IMR-90 (cell line): Measurements from ENCODE around the gene ENO3. TPM values are rescaled to one million over a fixed set of nuclear protein-coding genes. Genes with fewer than 3 reads are reported as not detected.

ENCODE experiments used
- ATAC-seq: fragments of 200-7000 bp; cut with Tn5 transposase; 2 replicates; pipeline ENCODE4 v1.9.1; 2020; ENCODE audit warnings: low read depth, mild to moderate bottlenecking, moderate library complexity
- BruUV-seq: library from RNA; stranded (reverse); fragments of 400-500 nt; replicated peaks from 2 replicates; lab custom pipeline; 2021; lab: Mats Ljungman, UMichigan
- CTCF ChIA-PET: fragments of 300-600 bp; formaldehyde crosslinking; extraction: SDS; loops from one replicate; lab custom pipeline; 2021; ENCODE audit warnings: antibody characterized with exemption; lab: Yijun Ruan, JAX
- POLR2A ChIA-PET: fragments of 300-600 bp; sonication (Branson Sonifier 250); formaldehyde crosslinking; loops from one replicate; lab custom pipeline; 2022; ENCODE audit warnings: antibody characterized with exemption; ENCODE audit not compliant: unreplicated experiment; lab: Charles Lee
- DNase-seq: peaks from one replicate; pipeline ENCODE4 v3.0.0; 2013
- H2AFZ ChIP-seq: replicated peaks from 2 replicates; pipeline ENCODE3; 2013; ENCODE audit warnings: low read length, mild to moderate bottlenecking; ENCODE audit not compliant: poor library complexity
- H2AK5ac ChIP-seq: 2 replicates; pipeline ENCODE4 v1.6.1; 2013; ENCODE audit warnings: low read depth, low read length, inconsistent platforms
- H2AK9ac ChIP-seq: replicated peaks from 2 replicates; pipeline ENCODE3; 2013; ENCODE audit warnings: mild to moderate bottlenecking, low read depth, low read length, moderate library complexity; ENCODE audit not compliant: poor library complexity
- H2BK120ac ChIP-seq: 2 replicates; pipeline ENCODE4 v1.6.1; 2013; ENCODE audit warnings: low read depth, low read length, inconsistent platforms
- H2BK15ac ChIP-seq: 3 replicates; pipeline ENCODE4 v1.6.1; 2013; ENCODE audit warnings: low read depth, low read length, inconsistent platforms
- H2BK20ac ChIP-seq: 2 replicates; pipeline ENCODE4 v1.6.1; 2013; ENCODE audit warnings: low read depth, mild to moderate bottlenecking, inconsistent platforms, low read length, moderate library complexity
- H2BK5ac ChIP-seq: 2 replicates; pipeline ENCODE4 v1.6.1; 2013; ENCODE audit warnings: mild to moderate bottlenecking, low read depth, low read length, inconsistent platforms; ENCODE audit not compliant: poor library complexity, severe bottlenecking
- H3K14ac ChIP-seq: replicated peaks from 2 replicates; pipeline ENCODE4 v1.6.1; 2013; ENCODE audit warnings: low read depth, low read length, inconsistent platforms
- H3K18ac ChIP-seq: 2 replicates; pipeline ENCODE4 v1.6.1; 2013; ENCODE audit warnings: low read depth, low read length, control low read depth
- H3K23ac ChIP-seq: 2 replicates; pipeline ENCODE4 v1.6.1; 2013; ENCODE audit warnings: low read depth, low read length, inconsistent platforms
- H3K27ac ChIP-seq: 2 replicates; pipeline ENCODE4 v1.5.1; 2013; ENCODE audit warnings: mild to moderate bottlenecking, control low read depth, low read length; ENCODE audit not compliant: insufficient read depth
- H3K27me3 ChIP-seq: 2 replicates; pipeline ENCODE4 v1.6.1; 2013; ENCODE audit warnings: low read length; ENCODE audit not compliant: control insufficient read depth, insufficient read depth
- H3K36me3 ChIP-seq: 2 replicates; pipeline ENCODE4 v1.6.1; 2013; ENCODE audit warnings: low read length, mixed read lengths; ENCODE audit not compliant: control insufficient read depth, insufficient read depth
- H3K4ac ChIP-seq: 2 replicates; pipeline ENCODE4 v1.6.1; 2013; ENCODE audit warnings: low read depth, low read length, inconsistent platforms
- H3K4me1 ChIP-seq: 2 replicates; pipeline ENCODE4 v1.6.1; 2013; ENCODE audit warnings: low read length, mixed read lengths; ENCODE audit not compliant: control insufficient read depth, insufficient read depth
- H3K4me2 ChIP-seq: 2 replicates; pipeline ENCODE4 v1.6.1; 2013; ENCODE audit warnings: low read depth, mild to moderate bottlenecking, control low read depth, low read length, moderate library complexity
- H3K4me3 ChIP-seq: 2 replicates; pipeline ENCODE4 v1.5.1; 2013; ENCODE audit warnings: low read depth, mild to moderate bottlenecking, control low read depth, low read length, moderate library complexity; ENCODE audit not compliant: insufficient read depth
- H3K56ac ChIP-seq: 2 replicates; pipeline ENCODE4 v1.6.1; 2013; ENCODE audit warnings: low read length, inconsistent platforms; ENCODE audit not compliant: insufficient read depth; ENCODE audit errors: extremely low read depth
- H3K79me1 ChIP-seq, 2 experiments: 2 replicates each; pipeline ENCODE4 v1.6.1; 2013; ENCODE audit warnings: low read length in 2 of 2, inconsistent platforms in 1 of 2, low read depth in 1 of 2
- H3K9ac ChIP-seq: 2 replicates; pipeline ENCODE4 v1.6.1; 2013; ENCODE audit warnings: low read depth, low read length, control low read depth
- H3K9me1 ChIP-seq: 2 replicates; pipeline ENCODE4 v1.6.1; 2013; ENCODE audit warnings: low read length, inconsistent platforms; ENCODE audit not compliant: insufficient read depth
- H3K9me3 ChIP-seq: 2 replicates; pipeline ENCODE4 v1.6.1; 2013; ENCODE audit warnings: low read length; ENCODE audit not compliant: control insufficient read depth, insufficient read depth
- H4K20me1 ChIP-seq: 2 replicates; pipeline ENCODE4 v1.6.1; 2013; ENCODE audit warnings: low read length, inconsistent platforms; ENCODE audit not compliant: insufficient read depth
- H4K5ac ChIP-seq: 2 replicates; pipeline ENCODE4 v1.6.1; 2013; ENCODE audit warnings: mild to moderate bottlenecking, low read depth, low read length, control low read depth
- H4K8ac ChIP-seq, 2 experiments: 2 replicates each; pipeline ENCODE4 v1.6.1; 2013; ENCODE audit warnings: low read depth in 2 of 2, low read length in 2 of 2, control low read depth in 1 of 2, inconsistent platforms in 1 of 2
- H4K91ac ChIP-seq: 2 replicates; pipeline ENCODE4 v1.6.1; 2013; ENCODE audit warnings: low read depth, low read length, inconsistent platforms; ENCODE audit not compliant: insufficient read depth
- BHLHE40 ChIP-seq: fragments of 150-350 bp; IDR thresholded peaks from 2 replicates; pipeline ENCODE4 v1.6.1; 2016; ENCODE audit warnings: mild to moderate bottlenecking, low read depth, low read length
- CEBPB ChIP-seq: IDR thresholded peaks from 2 replicates; pipeline ENCODE4 v1.6.1; 2012; ENCODE audit warnings: low read depth, low read length, improper control_type of control experiment
- CHD1 ChIP-seq: IDR thresholded peaks from 2 replicates; pipeline ENCODE4 v1.6.1; 2012; ENCODE audit warnings: low read depth, low read length, improper control_type of control experiment
- FOS ChIP-seq: fragments of 150-350 bp; IDR thresholded peaks from 2 replicates; pipeline ENCODE4 v1.6.1; 2016; ENCODE audit warnings: low read depth, low read length
- MAFK ChIP-seq: IDR thresholded peaks from 2 replicates; pipeline ENCODE4 v1.6.1; 2012; ENCODE audit warnings: low read depth, low read length, improper control_type of control experiment
- MAZ ChIP-seq: IDR thresholded peaks from 2 replicates; pipeline ENCODE4 v1.6.1; 2012; ENCODE audit warnings: low read depth, mild to moderate bottlenecking, low read length, improper control_type of control experiment, moderate library complexity, borderline replicate concordance
- MXI1 ChIP-seq: IDR thresholded peaks from 2 replicates; pipeline ENCODE4 v1.6.1; 2012; ENCODE audit warnings: low read depth, mild to moderate bottlenecking, low read length, moderate library complexity, borderline replicate concordance
- NFE2L2 ChIP-seq: fragments of 150-350 bp; IDR thresholded peaks from 2 replicates; pipeline ENCODE4 v1.6.1; 2016; ENCODE audit warnings: low read depth, mild to moderate bottlenecking, low read length
- POLR2A ChIP-seq: IDR thresholded peaks from 2 replicates; pipeline ENCODE4 v1.6.1; 2012; ENCODE audit warnings: mild to moderate bottlenecking, low read depth, low read length
- RFX5 ChIP-seq: IDR thresholded peaks from 2 replicates; pipeline ENCODE4 v1.8.0; 2012; ENCODE audit warnings: low read depth, mild to moderate bottlenecking, low read length, moderate library complexity
- SMC3 ChIP-seq: fragments of 150-350 bp; IDR thresholded peaks from 2 replicates; pipeline ENCODE4 v1.6.1; 2016; ENCODE audit warnings: low read depth, mild to moderate bottlenecking, antibody characterized with exemption, low read length, moderate library complexity
- WGBS, 2 experiments: methylation state at CpG; one replicate each; pipeline versions ENCODE4 v1.1.5 to v1.1.7; 2013; ENCODE audit warnings: missing lambda C conversion rate in 2 of 2; ENCODE audit not compliant: insufficient read length in 1 of 2; ENCODE audit errors: extremely low coverage in 2 of 2; 5-methylcytosine and 5-hydroxymethylcytosine counted together
- dilution Hi-C: fragments of 300-500 bp; cut with HindIII; formaldehyde crosslinking; loops from one replicate; pipeline ENCODE4 v1.14.3; 2018; ENCODE audit warnings: low sequenced_read_pairs; ENCODE audit not compliant: unreplicated experiment
- in situ Hi-C: fragments of 300-500 bp; cut with MboI; formaldehyde crosslinking; loops from 3 replicates; pipeline ENCODE4 v1.14.3; 2019; ENCODE audit warnings: low sequenced_read_pairs, inconsistent platforms, mixed read lengths
- intact Hi-C: fragments of 100-400 bp; cut with micrococcal nuclease; formaldehyde crosslinking; loops from 2 replicates; pipeline ENCODE4 v1.10.0; 2022
- polyA plus RNA-seq, 3 experiments: library from polyadenylated mRNA; depleted of rRNA; stranded (reverse); fragments of >200 nt; gene quantifications; 2 replicates each; pipeline ENCODE4 v1.2.3, GENCODE V29; 2012; ENCODE audit warnings: low replicate concordance in 1 of 3
- total RNA-seq: library from RNA; depleted of rRNA; stranded (reverse); fragments of >200 nt; gene quantifications from 2 replicates; pipeline ENCODE4 v1.2.3, GENCODE V29; 2012
- TF ChIP-seq, protein P1 (sequence below): fragments of 150-350 bp; IDR thresholded peaks from 2 replicates; pipeline ENCODE4 v1.6.1; 2016; ENCODE audit warnings: low read depth, mild to moderate bottlenecking, low read length, moderate library complexity, borderline replicate concordance
- TF ChIP-seq, protein P2 (sequence below): fragments of 150-350 bp; IDR thresholded peaks from 2 replicates; pipeline ENCODE4 v1.6.1; 2017; ENCODE audit warnings: mild to moderate bottlenecking, antibody characterized with exemption, low read length, low read depth
- TF ChIP-seq, protein P3 (sequence below): conservative IDR thresholded peaks from 2 replicates; pipeline ENCODE4 v1.5.1; 2012; ENCODE audit warnings: mild to moderate bottlenecking, low read depth, low read length, improper control_type of control experiment

The ENO3 gene
- total and polyA plus RNA-seq, 2 of the 4 experiments (the other 2 are of a cell fraction), result 1.4 to 5.1 TPM

DNA sequence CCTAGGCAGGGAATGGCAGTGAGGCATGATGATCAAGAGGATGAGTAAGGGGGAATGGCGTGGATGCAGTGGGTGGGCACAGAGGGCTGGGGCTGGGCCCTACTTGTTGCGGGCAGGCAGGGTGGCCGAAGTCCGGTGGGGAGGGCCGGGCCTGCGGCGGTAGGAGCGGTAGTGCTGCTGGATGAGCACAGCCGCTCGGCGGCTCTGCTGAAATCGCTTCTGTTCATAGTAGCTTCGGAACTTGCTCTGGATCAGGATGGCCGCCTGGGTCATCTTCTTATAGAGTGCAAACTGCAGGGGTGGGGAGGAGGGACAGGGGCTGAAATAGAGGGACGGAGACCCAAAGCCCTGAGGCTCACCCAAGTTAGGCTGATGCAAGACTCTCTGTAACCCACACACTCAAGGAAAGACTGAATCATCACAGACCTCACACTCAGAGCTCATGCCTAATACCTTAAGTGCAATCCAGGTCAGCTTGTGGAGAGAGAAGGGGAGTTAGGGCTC is 18.2 kb downstream of the ENO3 start:
- DNase-seq (peak; percentile 95), ATAC-seq (peak; percentile 2)
- Histone ChIP-seq H3K14ac (peak overlapping the region; percentile 83), H2BK120ac (peak overlapping the region; percentile 85), H2BK5ac (peak overlapping the region; percentile 94), H2AK5ac (peak overlapping the region; percentile 100), H4K5ac (peak overlapping the region; percentile 56), H3K9me3 (no peaks in the 10 kb centered on the region), H3K9ac (peak overlapping the region; percentile 99), H2AFZ (peak overlapping the region; percentile 91), H2BK15ac (peak overlapping the region; percentile 67; the same call in 2 of the 3 replicates), H4K20me1 (peaks cover 3% of the 10 kb centered on the region; the same call in 1 of the 2 replicates), H3K23ac (peak overlapping the region; percentile 88), H3K36me3 (peaks cover 27% of the 10 kb centered on the region), H3K27me3 (no peaks in the 10 kb centered on the region), H3K4ac (peak overlapping the region; percentile 100), H2BK20ac (peak overlapping the region; percentile 71), H3K27ac (peak overlapping the region; percentile 79), H3K4me2 (peak overlapping the region; percentile 54), H3K79me1 (peaks cover 18 to 66% of the 10 kb centered on the region in 2 experiments), H3K18ac (peak overlapping the region; percentile 87), H3K4me3 (peak overlapping the region; percentile 39), H3K9me1 (peaks cover 21% of the 10 kb centered on the region), H3K4me1 (peaks cover 14% of the 10 kb centered on the region), H2AK9ac (peak overlapping the region; percentile 100), H4K8ac (peak overlapping the region; percentile 96 to 97), H4K91ac (peak overlapping the region; percentile 99), H3K56ac (peak overlapping the region; percentile 99)
- WGBS, 2 experiments, result no CpG with 5 or more reads among the region's 15 CpGs
- intact Hi-C loops (loop anchor here (5.0 kb wide), 1 partner anchor 62 kb away; no protein-coding TSS in a partner anchor), in situ Hi-C loops (no loop called here), dilution Hi-C loops (no loop called here)
- BruUV-seq, result no TSS peak
- ChIA-PET CTCF (no interaction called here), POLR2A (interaction anchor here (1.4 kb wide), 1 partner anchor 10 kb away, joined by 4 read pairs; no protein-coding TSS in a partner anchor)
- TF ChIP-seq MXI1 (no peak), FOS (peak; percentile 89), POLR2A (peak; percentile 77), NFE2L2 (no peak), RFX5 (no peak), CHD1 (no peak), SMC3 (no peak), CEBPB (peak; percentile 98), MAFK (no peak), BHLHE40 (peak; percentile 66), MAZ (no peak; the same call in none of the 2 replicates)
- TF ChIP-seq, protein P1, sequence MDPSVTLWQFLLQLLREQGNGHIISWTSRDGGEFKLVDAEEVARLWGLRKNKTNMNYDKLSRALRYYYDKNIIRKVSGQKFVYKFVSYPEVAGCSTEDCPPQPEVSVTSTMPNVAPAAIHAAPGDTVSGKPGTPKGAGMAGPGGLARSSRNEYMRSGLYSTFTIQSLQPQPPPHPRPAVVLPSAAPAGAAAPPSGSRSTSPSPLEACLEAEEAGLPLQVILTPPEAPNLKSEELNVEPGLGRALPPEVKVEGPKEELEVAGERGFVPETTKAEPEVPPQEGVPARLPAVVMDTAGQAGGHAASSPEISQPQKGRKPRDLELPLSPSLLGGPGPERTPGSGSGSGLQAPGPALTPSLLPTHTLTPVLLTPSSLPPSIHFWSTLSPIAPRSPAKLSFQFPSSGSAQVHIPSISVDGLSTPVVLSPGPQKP, result no peak
- TF ChIP-seq, protein P2, sequence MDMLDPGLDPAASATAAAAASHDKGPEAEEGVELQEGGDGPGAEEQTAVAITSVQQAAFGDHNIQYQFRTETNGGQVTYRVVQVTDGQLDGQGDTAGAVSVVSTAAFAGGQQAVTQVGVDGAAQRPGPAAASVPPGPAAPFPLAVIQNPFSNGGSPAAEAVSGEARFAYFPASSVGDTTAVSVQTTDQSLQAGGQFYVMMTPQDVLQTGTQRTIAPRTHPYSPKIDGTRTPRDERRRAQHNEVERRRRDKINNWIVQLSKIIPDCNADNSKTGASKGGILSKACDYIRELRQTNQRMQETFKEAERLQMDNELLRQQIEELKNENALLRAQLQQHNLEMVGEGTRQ, result 0 out of 2 replicates have a peak, but pooled peaks have one; percentile 5
- TF ChIP-seq, protein P3, sequence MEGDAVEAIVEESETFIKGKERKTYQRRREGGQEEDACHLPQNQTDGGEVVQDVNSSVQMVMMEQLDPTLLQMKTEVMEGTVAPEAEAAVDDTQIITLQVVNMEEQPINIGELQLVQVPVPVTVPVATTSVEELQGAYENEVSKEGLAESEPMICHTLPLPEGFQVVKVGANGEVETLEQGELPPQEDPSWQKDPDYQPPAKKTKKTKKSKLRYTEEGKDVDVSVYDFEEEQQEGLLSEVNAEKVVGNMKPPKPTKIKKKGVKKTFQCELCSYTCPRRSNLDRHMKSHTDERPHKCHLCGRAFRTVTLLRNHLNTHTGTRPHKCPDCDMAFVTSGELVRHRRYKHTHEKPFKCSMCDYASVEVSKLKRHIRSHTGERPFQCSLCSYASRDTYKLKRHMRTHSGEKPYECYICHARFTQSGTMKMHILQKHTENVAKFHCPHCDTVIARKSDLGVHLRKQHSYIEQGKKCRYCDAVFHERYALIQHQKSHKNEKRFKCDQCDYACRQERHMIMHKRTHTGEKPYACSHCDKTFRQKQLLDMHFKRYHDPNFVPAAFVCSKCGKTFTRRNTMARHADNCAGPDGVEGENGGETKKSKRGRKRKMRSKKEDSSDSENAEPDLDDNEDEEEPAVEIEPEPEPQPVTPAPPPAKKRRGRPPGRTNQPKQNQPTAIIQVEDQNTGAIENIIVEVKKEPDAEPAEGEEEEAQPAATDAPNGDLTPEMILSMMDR, result no peak
